ENCODE results near the gene SPPL3. TPM values are rescaled to one million over a fixed set of nuclear protein-coding genes. Genes with fewer than 3 reads are reported as not detected.

The SPPL3 gene
- total RNA-seq, 1 experiment from 2014 or later = 39.7 TPM

- RAD21 ChIA-PET (ENCODE audit: low non-redundant PET in 1 of 2, low total read pairs in 2 of 2, uncharacterized antibody in 2 of 2, unreplicated experiment in 2 of 2) = no interaction called here
- Histone ChIP-seq H3K27ac (ENCODE audit: low read depth, low read length) (no peak overlapping the region), H3K36me3 (ENCODE audit: control insufficient read depth in 1 of 2, insufficient read depth in 2 of 2, low read length in 2 of 2) (no peaks in the 10 kb centered on the region), H3K9me3 (ENCODE audit: control insufficient read depth in 1 of 2, insufficient read depth in 1 of 2, low read depth in 1 of 2, low read length in 2 of 2) (no peaks in the 10 kb centered on the region), H3K9me2 (ENCODE audit: insufficient read depth) (no peaks in the 10 kb centered on the region), H3K4me2 (ENCODE audit: low read length) (no peak overlapping the region), H2AFZ (ENCODE audit: low read depth, low read length, poor library complexity, severe bottlenecking) (no peak overlapping the region), H3K9ac (ENCODE audit: low read length) (no peak overlapping the region), H4K20me1 (ENCODE audit: insufficient read depth) (no peaks in the 10 kb centered on the region), H3K4me3 (replicated peaks in 1 of 2; ENCODE audit: low read depth in 1 of 2, low read length in 2 of 2) (no peak overlapping the region), H3K4me1 (ENCODE audit: control insufficient read depth in 1 of 2, insufficient read depth in 2 of 2, low read length in 2 of 2) (no peaks in the 10 kb centered on the region), H3K27me3 (ENCODE audit: insufficient read depth, low read length) (no peaks in the 10 kb centered on the region), H3K79me2 (ENCODE audit: insufficient read depth, low read length) (peaks cover 80% of the 10 kb centered on the region)
- ATAC-seq (no peak), DNase-seq (ENCODE audit: low read depth, low spot score) (no peak)
- CTCF ChIA-PET = no interaction called here
- BruUV-seq (replicated peaks) = no TSS peak
- POLR2A ChIA-PET = no interaction called here
- intact Hi-C loops (cut with micrococcal nuclease) = no loop called here
- TF ChIP-seq JUND (IDR thresholded peaks at IDR 0.05) = no peak
- TF ChIP-seq EZH2 (IDR thresholded peaks at IDR 0.05) = no peak
Observed at GRCh38 chr12:120892265-120892664, 11.9 kb downstream of the SPPL3 start.

DNA sequence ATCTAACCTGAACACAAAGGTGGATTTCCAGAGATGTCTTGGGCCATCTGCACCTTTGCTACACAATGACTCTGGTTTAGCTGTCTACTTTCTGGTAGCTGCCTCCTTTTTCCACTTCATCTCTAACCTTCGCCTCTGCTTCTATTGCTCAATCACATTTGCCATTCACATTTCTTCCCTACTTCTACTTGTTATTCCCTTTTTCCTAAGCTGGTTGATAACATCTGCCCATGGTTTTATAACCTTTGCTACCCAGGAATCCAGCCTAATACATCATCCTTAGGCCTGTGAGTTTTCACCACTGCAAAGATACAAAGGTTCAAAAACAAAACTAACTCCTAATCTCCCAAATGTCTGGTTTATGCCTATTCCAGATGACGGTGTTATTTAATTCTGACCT is 13.2 kb downstream of the SPPL3 start:
- H3K36me3 ChIP-seq (ENCODE audit: control insufficient read depth in 1 of 2, insufficient read depth in 2 of 2, low read length in 2 of 2) = no peaks in the 10 kb centered on the region
- intact Hi-C loops (cut with micrococcal nuclease) = no loop called here
- no peak overlapping the region for H2AFZ ChIP-seq (ENCODE audit: low read depth, low read length, poor library complexity, severe bottlenecking)
- ATAC-seq = no peak
- H4K20me1 ChIP-seq (ENCODE audit: insufficient read depth) = no peaks in the 10 kb centered on the region
- no peak overlapping the region for H3K27ac ChIP-seq (ENCODE audit: low read depth, low read length)
- no peak overlapping the region for H3K4me3 ChIP-seq (replicated peaks in 1 of 2; ENCODE audit: low read depth in 1 of 2, low read length in 2 of 2)
- CTCF ChIA-PET = no interaction called here
- no TSS peak for BruUV-seq (replicated peaks)
- DNase-seq (ENCODE audit: low read depth, low spot score) = no peak
- H3K4me1 ChIP-seq (ENCODE audit: control insufficient read depth in 1 of 2, insufficient read depth in 2 of 2, low read length in 2 of 2) = no peaks in the 10 kb centered on the region
- POLR2A ChIA-PET = no interaction called here
- no peaks in the 10 kb centered on the region for H3K27me3 ChIP-seq (ENCODE audit: insufficient read depth, low read length)
- RAD21 ChIA-PET (ENCODE audit: low non-redundant PET in 1 of 2, low total read pairs in 2 of 2, uncharacterized antibody in 2 of 2, unreplicated experiment in 2 of 2) = no interaction called here
- H3K4me2 ChIP-seq (ENCODE audit: low read length) = no peak overlapping the region
- H3K79me2 ChIP-seq (ENCODE audit: insufficient read depth, low read length) = peaks cover 83% of the 10 kb centered on the region
- no peak overlapping the region for H3K9ac ChIP-seq (ENCODE audit: low read length)
- TF ChIP-seq JUND (IDR thresholded peaks at IDR 0.05) (no peak), POLR2A (IDR thresholded peaks at IDR 0.05; ENCODE audit: borderline replicate concordance, extremely low read depth, insufficient read depth, insufficient read length) (no peak), SIN3A (IDR thresholded peaks at IDR 0.05; ENCODE audit: low read depth) (no peak), RAD21 (IDR thresholded peaks at IDR 0.05; ENCODE audit: low read depth) (no peak)
- TF ChIP-seq, protein P1, sequence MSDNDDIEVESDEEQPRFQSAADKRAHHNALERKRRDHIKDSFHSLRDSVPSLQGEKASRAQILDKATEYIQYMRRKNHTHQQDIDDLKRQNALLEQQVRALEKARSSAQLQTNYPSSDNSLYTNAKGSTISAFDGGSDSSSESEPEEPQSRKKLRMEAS (IDR thresholded peaks at IDR 0.05) = no peak
- TF ChIP-seq, protein P2, sequence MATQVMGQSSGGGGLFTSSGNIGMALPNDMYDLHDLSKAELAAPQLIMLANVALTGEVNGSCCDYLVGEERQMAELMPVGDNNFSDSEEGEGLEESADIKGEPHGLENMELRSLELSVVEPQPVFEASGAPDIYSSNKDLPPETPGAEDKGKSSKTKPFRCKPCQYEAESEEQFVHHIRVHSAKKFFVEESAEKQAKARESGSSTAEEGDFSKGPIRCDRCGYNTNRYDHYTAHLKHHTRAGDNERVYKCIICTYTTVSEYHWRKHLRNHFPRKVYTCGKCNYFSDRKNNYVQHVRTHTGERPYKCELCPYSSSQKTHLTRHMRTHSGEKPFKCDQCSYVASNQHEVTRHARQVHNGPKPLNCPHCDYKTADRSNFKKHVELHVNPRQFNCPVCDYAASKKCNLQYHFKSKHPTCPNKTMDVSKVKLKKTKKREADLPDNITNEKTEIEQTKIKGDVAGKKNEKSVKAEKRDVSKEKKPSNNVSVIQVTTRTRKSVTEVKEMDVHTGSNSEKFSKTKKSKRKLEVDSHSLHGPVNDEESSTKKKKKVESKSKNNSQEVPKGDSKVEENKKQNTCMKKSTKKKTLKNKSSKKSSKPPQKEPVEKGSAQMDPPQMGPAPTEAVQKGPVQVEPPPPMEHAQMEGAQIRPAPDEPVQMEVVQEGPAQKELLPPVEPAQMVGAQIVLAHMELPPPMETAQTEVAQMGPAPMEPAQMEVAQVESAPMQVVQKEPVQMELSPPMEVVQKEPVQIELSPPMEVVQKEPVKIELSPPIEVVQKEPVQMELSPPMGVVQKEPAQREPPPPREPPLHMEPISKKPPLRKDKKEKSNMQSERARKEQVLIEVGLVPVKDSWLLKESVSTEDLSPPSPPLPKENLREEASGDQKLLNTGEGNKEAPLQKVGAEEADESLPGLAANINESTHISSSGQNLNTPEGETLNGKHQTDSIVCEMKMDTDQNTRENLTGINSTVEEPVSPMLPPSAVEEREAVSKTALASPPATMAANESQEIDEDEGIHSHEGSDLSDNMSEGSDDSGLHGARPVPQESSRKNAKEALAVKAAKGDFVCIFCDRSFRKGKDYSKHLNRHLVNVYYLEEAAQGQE (IDR thresholded peaks at IDR 0.05; ENCODE audit: low read depth) = no peak
- no peaks in the 10 kb centered on the region for H3K9me2 ChIP-seq (ENCODE audit: insufficient read depth)
- H3K9me3 ChIP-seq (ENCODE audit: control insufficient read depth in 1 of 2, insufficient read depth in 1 of 2, low read depth in 1 of 2, low read length in 2 of 2) = no peaks in the 10 kb centered on the region

Measured in HCT116 (cell line).